SW480 (cell line): Measurements from ENCODE around the gene SLC2A2.

Experiments used
- DNase-seq: peaks from one replicate; pipeline ENCODE4 v3.0.0-alpha.2; 2016; ENCODE audit warnings: low spot score

The SLC2A2 gene

GRCh38 chr3:171026597-171027293 lies at the start of gene SLC2A2:
SLC2A2 (minus strand) TSS chr3:171026720; CDS start chr3:171026670, 50 bp downstream.
- DNase-seq, result no peak

- no peak for DNase-seq
Observed at GRCh38 chr3:171072432-171072831, 45.9 kb upstream of the SLC2A2 start.

DNA sequence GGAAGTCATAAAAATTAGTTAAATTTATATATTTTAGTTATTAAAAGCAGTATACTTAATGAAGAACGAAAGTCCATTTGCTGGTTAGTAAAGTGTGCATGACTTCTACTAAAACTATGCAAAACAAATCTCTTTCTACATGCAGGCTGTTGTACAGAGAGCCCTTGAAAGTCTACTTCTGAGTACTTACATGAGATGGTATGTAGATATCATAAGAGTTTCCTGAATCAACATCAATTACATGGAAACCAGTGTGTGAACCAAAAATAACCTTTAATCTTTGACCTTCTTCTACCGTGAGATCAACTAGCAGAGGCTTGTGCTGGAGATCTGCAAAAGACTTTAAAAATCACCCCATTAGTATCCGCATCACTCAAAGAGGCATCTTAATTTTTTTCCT lies 42.1 kb upstream of the SLC2A2 start:
- no peak for DNase-seq

DNA sequence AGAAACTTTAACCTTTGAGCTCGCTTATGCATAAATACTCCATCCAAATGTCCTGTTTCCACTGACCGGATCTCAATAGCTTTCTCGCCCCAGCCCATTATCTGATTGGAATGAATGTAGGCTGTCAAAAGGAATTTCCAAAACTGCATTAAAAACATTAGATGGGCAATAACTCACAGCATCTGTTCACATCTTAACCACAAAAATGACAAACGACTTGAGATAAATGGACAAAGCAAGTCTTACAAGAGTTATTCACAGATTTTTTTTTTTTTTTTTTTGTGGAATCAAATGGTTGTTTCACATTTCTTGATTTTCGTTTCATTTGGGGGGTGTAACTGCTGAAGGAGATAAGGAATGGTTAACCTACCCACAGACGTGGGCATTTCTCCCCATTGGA lies 39.7 kb upstream of the SLC2A2 start:
- DNase-seq, result no peak

DNA sequence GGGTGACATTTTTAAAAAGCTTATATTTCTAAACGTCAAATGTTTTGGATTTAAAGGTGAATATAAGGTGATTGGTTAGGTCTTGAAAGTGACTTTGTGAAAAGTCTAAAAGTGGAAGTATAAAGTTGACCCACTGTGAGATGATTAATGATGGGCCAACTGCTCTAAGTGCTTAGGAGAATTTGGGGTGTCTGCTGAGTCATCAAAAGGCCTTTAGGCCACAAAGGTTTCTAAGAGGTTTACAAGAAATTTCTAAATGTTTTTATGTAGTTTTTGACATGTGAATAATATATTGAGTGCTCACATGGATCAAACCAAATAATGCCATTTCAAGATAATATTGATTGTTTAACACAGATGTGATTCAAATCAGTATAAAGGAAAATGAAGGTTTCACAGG lies 39.2 kb upstream of the SLC2A2 start:
- no peak for DNase-seq

DNA sequence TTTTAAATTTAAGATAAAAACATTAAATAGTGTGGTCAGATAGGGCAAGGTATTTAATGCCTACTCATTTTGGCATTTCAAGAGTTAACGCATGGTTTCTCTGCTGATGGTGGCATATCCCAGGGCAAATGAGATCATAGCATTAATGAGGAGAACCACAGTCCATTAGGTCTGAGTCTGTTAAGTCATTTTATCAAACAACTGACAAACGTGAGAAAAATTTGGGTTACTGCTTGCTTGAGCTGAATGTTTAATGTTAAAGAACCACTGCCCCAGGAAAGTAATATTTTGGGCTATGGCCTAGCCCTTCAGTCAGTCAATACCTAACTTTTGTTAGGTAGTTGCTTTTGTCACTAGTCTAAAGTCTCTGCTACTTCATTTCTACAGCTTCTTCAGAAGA lies 37.9 kb upstream of the SLC2A2 start:
- DNase-seq, result no peak

GRCh38 chr3:171061749-171062148 lies 35.2 kb upstream of the SLC2A2 start:
- DNase-seq, result no peak

- no peak for DNase-seq
Observed at GRCh38 chr3:171059978-171060377, 33.5 kb upstream of the SLC2A2 start.

DNA sequence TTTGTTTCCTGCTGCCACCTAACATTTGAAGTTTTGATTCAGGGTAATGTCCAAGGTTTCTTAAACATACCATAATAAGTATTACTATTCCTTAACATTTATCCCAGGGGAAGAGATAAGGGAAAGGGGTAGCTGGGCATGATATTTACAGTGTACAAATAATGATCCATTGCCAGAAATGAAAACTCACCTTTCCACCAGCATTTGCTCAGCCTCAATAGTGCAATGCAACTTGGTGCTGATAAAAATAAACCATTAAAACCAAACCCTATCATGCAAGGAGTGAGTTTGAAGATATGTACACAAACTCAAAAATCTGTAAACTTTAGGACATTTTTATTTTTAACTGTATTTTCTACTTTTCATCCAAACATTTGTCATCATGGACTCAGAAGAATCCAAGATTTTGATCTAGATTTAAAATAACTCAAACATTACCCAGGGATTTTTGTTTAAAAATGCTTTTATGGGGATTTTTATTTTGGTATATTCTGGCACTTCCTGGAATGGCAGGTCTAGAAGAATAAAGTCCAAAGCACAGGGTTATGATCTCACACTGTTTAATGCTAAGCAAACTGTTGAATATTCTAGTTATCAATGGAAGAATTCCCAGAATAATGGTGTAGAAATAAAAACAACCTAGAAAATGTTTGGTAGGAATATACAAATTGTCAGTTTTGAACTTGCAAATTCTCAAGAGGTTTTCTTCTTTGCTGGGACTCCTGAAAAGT lies 32.5 kb upstream of the SLC2A2 start:
- DNase-seq, result no peak

GRCh38 chr3:171058058-171058457 lies 31.5 kb upstream of the SLC2A2 start:
- no peak for DNase-seq

DNA sequence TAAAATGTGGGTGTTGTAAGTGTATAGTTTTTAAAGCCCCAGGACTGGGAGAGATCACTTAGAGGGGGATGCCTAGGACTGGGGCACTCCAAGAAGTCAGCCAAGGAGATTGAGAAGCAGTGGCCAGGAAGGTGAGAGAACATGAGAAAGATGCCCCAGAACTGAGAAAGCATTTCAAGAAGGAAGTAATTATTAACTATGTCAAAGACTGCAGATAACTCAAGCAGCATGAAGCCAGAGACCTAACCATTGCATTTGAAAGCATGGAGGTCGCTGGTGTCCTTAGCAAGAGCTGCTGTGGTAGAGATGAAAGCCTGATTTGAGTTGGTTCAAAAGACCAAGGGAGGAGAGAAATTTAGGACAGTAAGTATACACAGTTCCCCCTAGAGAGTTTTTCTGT lies 30.6 kb upstream of the SLC2A2 start:
- DNase-seq, result no peak

DNA sequence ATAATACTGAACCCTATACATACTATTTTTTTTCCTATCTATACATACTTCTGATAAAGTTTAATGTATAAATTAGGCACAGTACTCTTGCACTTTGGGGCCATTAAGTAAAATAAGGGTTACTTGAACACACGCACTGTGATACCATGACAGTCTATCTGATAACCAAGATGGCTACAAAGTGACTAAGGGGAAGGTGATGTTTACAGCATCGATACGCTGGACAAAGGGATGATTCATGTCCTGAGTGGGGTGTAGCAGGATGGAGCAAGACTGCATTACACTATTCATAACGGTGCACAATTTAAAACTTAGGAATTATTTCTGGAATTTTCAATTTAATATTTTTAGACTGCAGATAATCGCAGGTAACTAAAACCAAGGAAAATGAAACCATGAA lies 30.0 kb upstream of the SLC2A2 start:
- no peak for DNase-seq

DNA sequence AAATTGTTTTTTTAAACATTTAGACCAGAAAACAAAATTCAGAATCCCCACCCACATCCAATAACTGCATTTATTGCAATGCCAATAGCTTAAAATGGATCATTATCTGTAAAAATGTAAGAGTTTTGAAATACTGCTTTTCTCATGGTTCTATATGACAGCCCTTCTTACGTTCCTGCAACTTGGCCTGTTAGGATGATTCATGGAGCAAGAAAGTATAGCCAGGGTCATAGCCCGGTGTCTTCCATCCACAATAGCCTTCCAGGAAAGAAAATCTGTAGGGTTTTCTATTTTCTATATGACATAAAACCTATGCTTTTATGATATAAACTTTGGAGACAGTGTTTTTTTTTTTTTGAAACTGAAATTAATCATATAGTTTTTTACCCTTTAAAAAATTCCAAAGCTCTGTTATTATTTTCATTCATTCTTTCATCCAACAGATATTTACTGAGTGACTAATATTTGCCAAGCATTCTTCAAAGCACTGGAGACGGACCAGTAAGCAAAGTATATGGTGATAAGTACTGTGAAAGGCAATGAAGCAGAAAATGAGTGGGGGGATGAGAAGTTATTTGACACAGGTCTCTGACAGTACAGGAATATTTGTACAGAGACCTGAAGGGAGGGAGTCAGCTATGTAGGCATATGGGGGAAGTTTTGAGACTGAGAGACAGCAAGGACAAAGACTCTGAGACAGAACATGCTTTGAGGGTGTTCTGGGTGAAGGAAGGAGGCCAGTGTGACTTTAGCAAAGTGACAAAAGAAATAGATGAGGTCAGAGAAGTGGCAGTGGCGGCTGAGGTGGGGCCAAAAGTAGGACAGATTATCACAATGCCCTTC lies 29.0 kb upstream of the SLC2A2 start:
- DNase-seq, result peak; percentile 2

GRCh38 chr3:171054921-171055320 lies 28.4 kb upstream of the SLC2A2 start:
- no peak for DNase-seq

DNA sequence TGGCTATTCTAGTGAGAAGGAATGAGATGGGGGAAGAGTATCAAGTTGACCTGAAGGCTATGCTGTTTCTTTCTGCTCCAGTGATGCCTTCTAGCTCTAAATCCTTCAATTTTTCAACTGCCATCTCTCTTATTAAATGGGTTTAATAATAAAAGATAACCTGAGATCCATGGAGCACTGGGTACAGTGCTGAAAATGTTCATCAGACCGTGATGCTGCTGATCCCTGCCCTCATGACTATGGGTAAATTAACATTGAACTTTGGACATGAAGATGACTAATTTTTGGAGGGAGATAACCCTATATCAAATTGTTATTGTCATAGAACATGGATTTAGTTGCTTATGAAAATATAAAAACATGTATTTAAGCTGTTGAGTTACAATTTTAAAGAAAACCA lies 27.7 kb upstream of the SLC2A2 start:
- no peak for DNase-seq

DNA sequence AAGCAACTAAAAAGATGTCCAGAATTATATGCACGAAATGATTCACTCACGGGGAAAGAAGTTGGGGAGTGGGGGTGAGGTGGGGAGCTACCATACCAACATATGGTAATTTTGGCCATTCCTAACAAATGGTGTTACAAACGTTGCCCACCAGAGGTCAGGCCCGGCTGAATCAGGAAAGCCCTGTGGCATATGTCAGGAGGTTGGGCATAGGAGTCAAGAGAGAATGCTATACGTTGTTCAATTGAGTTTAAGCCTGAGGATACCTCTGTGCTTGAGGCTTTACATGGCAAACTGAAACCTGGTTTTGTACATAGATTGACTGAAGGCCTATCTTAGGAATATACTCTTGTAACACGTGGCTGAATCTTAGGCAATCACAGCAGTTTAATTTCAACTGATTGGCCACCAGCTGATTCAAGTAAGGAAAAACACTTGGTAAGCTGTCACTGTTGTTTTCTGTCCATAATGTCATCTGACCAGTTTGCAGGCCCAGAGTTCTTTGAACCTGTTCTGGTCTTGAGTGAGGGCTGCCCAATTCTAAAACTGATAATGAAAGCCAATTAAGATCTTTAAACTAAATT lies 23.4 kb upstream of the SLC2A2 start:
- DNase-seq, result peak; percentile 81

DNA sequence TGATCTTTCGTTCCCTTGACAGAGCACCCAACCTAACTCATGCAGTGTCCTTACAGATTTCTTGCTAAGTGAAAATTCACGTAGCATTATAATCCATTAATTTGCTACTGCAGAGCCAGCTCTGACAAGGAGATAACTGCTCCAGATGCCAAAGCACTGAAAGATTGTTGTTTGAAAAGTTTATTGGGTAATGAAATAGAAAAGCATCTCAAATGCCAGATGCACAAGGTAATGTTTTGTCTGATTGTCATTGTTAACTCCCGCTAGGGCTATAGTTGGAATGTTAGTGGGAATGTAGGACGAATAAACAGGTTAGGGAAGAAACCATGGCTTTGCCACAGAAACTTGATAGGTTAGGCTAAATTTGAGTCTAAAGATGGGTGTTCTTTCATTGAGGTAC lies 20.2 kb upstream of the SLC2A2 start:
- DNase-seq, result no peak

GRCh38 chr3:171044835-171045793 lies 18.6 kb upstream of the SLC2A2 start:
- no peak for DNase-seq

DNA sequence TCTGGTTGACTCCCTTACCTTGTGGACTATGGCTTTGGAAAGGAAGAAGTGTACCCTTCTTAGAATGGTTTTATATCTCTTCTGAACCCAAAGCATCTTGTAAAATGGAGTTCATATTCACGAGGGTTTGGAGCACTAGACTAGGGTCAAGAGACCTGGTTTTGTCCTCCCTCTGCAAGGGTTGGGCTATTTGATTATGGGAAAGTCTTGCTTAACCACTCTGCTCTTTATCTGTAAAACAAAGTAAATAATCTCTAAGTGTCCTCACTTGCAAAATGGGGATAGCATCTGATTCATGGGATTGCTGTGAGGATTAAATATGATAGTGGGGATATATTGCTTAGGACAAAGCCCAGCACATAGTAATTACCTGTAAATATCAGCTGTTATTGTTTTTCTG lies 17.9 kb upstream of the SLC2A2 start:
- DNase-seq, result no peak

DNA sequence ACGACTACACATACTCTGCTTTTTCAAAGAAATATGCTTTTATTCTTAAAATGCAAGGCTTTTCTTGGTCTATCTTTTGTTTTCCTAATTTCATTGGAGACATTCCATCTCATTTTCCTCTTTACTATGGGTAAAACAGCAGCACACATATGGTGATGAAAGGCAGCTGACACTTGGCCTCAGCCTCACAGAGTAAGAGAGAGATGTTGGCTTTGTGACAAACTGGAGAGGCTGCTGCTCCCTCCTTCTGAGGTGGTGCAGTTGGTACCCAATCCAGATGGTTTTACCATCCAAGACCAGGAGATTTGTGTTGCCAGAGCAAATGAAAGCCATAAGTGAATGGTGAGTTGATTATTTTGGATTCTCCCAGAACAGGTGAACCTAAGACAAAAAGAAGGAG lies 13.2 kb upstream of the SLC2A2 start:
- no peak for DNase-seq

GRCh38 chr3:171038342-171038741 lies 11.8 kb upstream of the SLC2A2 start:
- DNase-seq, result no peak
